Heart left ventricle (tissue), 16 donors: ENCODE results near the gene LRRC70. TPM values are rescaled to one million over a fixed set of nuclear protein-coding genes. Genes with fewer than 3 reads are reported as not detected.

ENCODE experiments used
- ATAC-seq, 4 donors: fragments of 200-7000 bp; cut with Tn5 transposase; one replicate each; pipeline ENCODE4 v1.9.1; 2020 to 2022; ENCODE audit warnings: moderate library complexity in 4 of 4, mild to moderate bottlenecking in 3 of 4, moderate number of reproducible peaks in 1 of 4
- DNase-seq, 5 donors: peaks; one replicate each; pipeline ENCODE4 v3.0.0-alpha.2; 2020
- H3K27ac ChIP-seq, 12 donors: fragments of 200-600 bp; sonication (generic) in 4 of 12; one replicate each; pipeline versions ENCODE4 v1.5.0 to v1.8.0; 2016 to 2022; ENCODE audit warnings: mild to moderate bottlenecking in 2 of 12
- H3K27me3 ChIP-seq, 9 donors: fragments of 200-600 bp; sonication (generic) in 2 of 9; one replicate each; pipeline versions ENCODE4 v1.5.1 to v1.8.0; 2016 to 2022; ENCODE audit warnings: mild to moderate bottlenecking in 3 of 9
- H3K36me3 ChIP-seq, 9 donors: fragments of 200-600 bp; sonication (generic) in 2 of 9; one replicate each; pipeline versions ENCODE4 v1.5.0 to v1.8.0; 2018 to 2022; ENCODE audit warnings: mild to moderate bottlenecking in 2 of 9
- H3K4me1 ChIP-seq, 12 donors: fragments of 200-600 bp; sonication (generic) in 4 of 12; one replicate each; pipeline versions ENCODE4 v1.5.0 to v1.8.0; 2016 to 2022; ENCODE audit warnings: mild to moderate bottlenecking in 3 of 12
- H3K4me3 ChIP-seq, 12 donors: fragments of 200-600 bp; sonication (generic) in 4 of 12; one replicate each; pipeline versions ENCODE4 v1.5.0 to v1.8.0; 2017 to 2022; ENCODE audit warnings: mild to moderate bottlenecking in 9 of 12, moderate library complexity in 4 of 12
- H3K9me3 ChIP-seq, 12 donors: fragments of 200-600 bp; sonication (generic) in 4 of 12; one replicate each; pipeline versions ENCODE4 v1.5.0 to v1.8.0; 2016 to 2022; ENCODE audit warnings: mild to moderate bottlenecking in 1 of 12
- CTCF ChIP-seq, 12 donors: fragments of 200-600 bp; sonication (generic) in 4 of 12; IDR thresholded peaks; one replicate each; pipeline versions ENCODE4 v1.5.0 to v1.8.0; 2018 to 2022; ENCODE audit warnings: antibody characterized with exemption in 12 of 12, mild to moderate bottlenecking in 5 of 12
- POLR2A ChIP-seq, 2 donors: fragments of 450-650 bp; IDR thresholded peaks; one replicate each; pipeline ENCODE4 v1.6.1; 2017; ENCODE audit warnings: antibody characterized with exemption in 2 of 2, mild to moderate bottlenecking in 2 of 2, moderate library complexity in 2 of 2
- WGBS, 4 donors: extraction: QIAGEN DNeasy Blood & Tissue Kit in 2 of 4; methylation state at CpG; one replicate each; pipeline versions ENCODE4 v1.1.5 to v1.1.7; 2013 to 2018; 5-methylcytosine and 5-hydroxymethylcytosine counted together
- intact Hi-C, 10 donors: fragments of 100-400 bp; cut with DNase I; formaldehyde crosslinking; loops; one replicate each; pipeline versions ENCODE4 v1.11.1 to v1.14.2; 2022
- polyA plus RNA-seq, 2 donors: library from polyadenylated mRNA; stranded (reverse); fragments of 200-250 nt; gene quantifications; one replicate each; pipeline ENCODE4 v1.2.3, GENCODE V29; 2013
- total RNA-seq, 9 donors: library from RNA; depleted of rRNA in 2 of 9; stranded (reverse); fragments of >200 nt in 2 of 9; fragmentation: NEBNext Ultra II Directional in 3 of 9; extraction: Animal tissue kit (Norgen Biotek cat#: 25700) in 3 of 9; gene quantifications; one replicate each; pipeline versions ENCODE4 v1.1.0 to v1.2.4, GENCODE V29; 2016 to 2023
- donor health status: ischemic (EF 13 %, LVEDD 7.1; RV severe dilation, severe dysfunction).
- donor health status: healthy with polysubstance abuse.
- donor health status: DM: no; HTN: yes; CAD: no.
- donor health status: DM: no; HTN: no; CAD: no.
- donor health status: ischemic (EF 25% LVEDD 6.9; RV normal size, moderate dysfunction).
- donor health status: ischemic (EF 25% LVEDD 5.7; RV mildly dilated, moderate dysfunction).
- donor health status: healthy.
- donor health status: DM: yes; HTN: yes; CAD: no.
- donor health status: ischemic (EF 35%, LVEDD 5.7; RV mildly dilated, moderate dysfunction).
- donor health status: nonischemic (EF 11% LVEDD 7.7; RV severe dilation, severe dysfunction).
- donor health status: DM: yes; HTN: yes; CAD: no.
- donor health status: PGD.
- donor health status: ischemic (EF 29% LVEDD 5.4; RV normal size, mild dysfunction).
- donor health status: nonischemic (EF 23%, LVEDD 6.1; RV moderate dilation, normal function).

LRRC70 gene
- total and polyA plus RNA-seq, 11 donors = 0.37 to 2.3 (median 1.4) TPM

- ATAC-seq = no peak
- whole genome bisulfite sequencing, 4 donors = 93 to 98% (median 97%) methylated on average over 2 of the region's 2 CpGs
Observed at GRCh38 chr5:62589504-62589903, 10.9 kb downstream of the LRRC70 start.

GRCh38 chr5:62590387-62590786 lies 11.8 kb downstream of the LRRC70 start:
- Histone ChIP-seq H3K9me3 (no peaks in the 10 kb centered on the region), H3K4me1 (peaks cover 0 to 11% (median under 1%) of the 10 kb centered on the region in 12 donors), H3K27me3 (no peaks in the 10 kb centered on the region), H3K27ac (no peak overlapping the region), H3K36me3 (peaks cover 0 to 36% (median 24%) of the 10 kb centered on the region in 9 donors), H3K4me3 (no peak overlapping the region)
- 70 to 97% (median 94%) methylated on average over 2 of the region's 2 CpGs for WGBS, 4 donors
- no peak for ATAC-seq
- no peak for TF ChIP-seq POLR2A (IDR thresholded peaks at IDR 0.05)
- TF ChIP-seq CTCF (IDR thresholded peaks at IDR 0.05) = no peak
- no peak for DNase-seq
- intact Hi-C loops = no loop called here

More at GRCh38 chr5:62589504-62589903, 10.9 kb downstream of the LRRC70 start:
- Histone ChIP-seq H3K4me1 (peaks cover 0 to 18% (median 2%) of the 10 kb centered on the region in 12 donors), H3K27ac (no peak overlapping the region), H3K36me3 (peaks cover 0 to 36% (median 21%) of the 10 kb centered on the region in 9 donors), H3K9me3 (no peaks in the 10 kb centered on the region), H3K4me3 (no peak overlapping the region), H3K27me3 (no peaks in the 10 kb centered on the region)
- intact Hi-C loops = no loop called here
- DNase-seq = no peak
- no peak for TF ChIP-seq POLR2A (IDR thresholded peaks at IDR 0.05)
- no peak for TF ChIP-seq CTCF (IDR thresholded peaks at IDR 0.05)

- 88 to 89% (median 88%) methylated on average over 8 of the region's 8 CpGs for WGBS, 4 donors
- H3K27ac ChIP-seq = no peak overlapping the region
- intact Hi-C loops = no loop called here
- no peaks in the 10 kb centered on the region for H3K9me3 ChIP-seq
- peaks cover 0 to 5% (median 0%) of the 10 kb centered on the region in 12 donors for H3K4me1 ChIP-seq
- peaks cover 0 to 31% (median 24%) of the 10 kb centered on the region in 9 donors for H3K36me3 ChIP-seq
- DNase-seq (no peak), ATAC-seq (no peak)
- no peak for TF ChIP-seq POLR2A (IDR thresholded peaks at IDR 0.05)
- no peak for TF ChIP-seq CTCF (IDR thresholded peaks at IDR 0.05)
- no peak overlapping the region for H3K4me3 ChIP-seq
- H3K27me3 ChIP-seq = no peaks in the 10 kb centered on the region
Observed at GRCh38 chr5:62592558-62592957, 13.9 kb downstream of the LRRC70 start.

- peaks cover 0 to 5% (median 0%) of the 10 kb centered on the region in 12 donors for H3K4me1 ChIP-seq
- no peak overlapping the region for H3K4me3 ChIP-seq
- intact Hi-C loops = no loop called here
- no peak for DNase-seq
- H3K9me3 ChIP-seq = no peaks in the 10 kb centered on the region
- peaks cover 0 to 31% (median 24%) of the 10 kb centered on the region in 9 donors for H3K36me3 ChIP-seq
- WGBS, 4 donors = 54 to 86% (median 68%) methylated on average over 1 of the region's 1 CpG
- H3K27me3 ChIP-seq = no peaks in the 10 kb centered on the region
- ATAC-seq = no peak
- TF ChIP-seq POLR2A (IDR thresholded peaks at IDR 0.05) (no peak), CTCF (IDR thresholded peaks at IDR 0.05) (no peak)
- no peak overlapping the region for H3K27ac ChIP-seq
Observed at GRCh38 chr5:62593331-62593730, 14.7 kb downstream of the LRRC70 start.
